Vagina (tissue), 2 donors: ENCODE results near the gene SLTM. TPM values are rescaled to one million over a fixed set of nuclear protein-coding genes. Genes with fewer than 3 reads are reported as not detected.
"Not testable (repeated sequence)": the region's sequence is repeated elsewhere in the genome, so short reads cannot be mapped to it uniquely, and the experiment has no call there.

ENCODE experiments used
- DNase-seq, 2 donors: peaks; one replicate each; pipeline ENCODE4 v3.0.0-alpha.2; 2017; ENCODE audit errors: extremely low spot score in 2 of 2
- H3K27ac ChIP-seq: fragments of 200-600 bp; sonication (generic); one replicate; pipeline ENCODE4 v1.5.1; 2019
- H3K27me3 ChIP-seq: fragments of 200-600 bp; sonication (generic); one replicate; pipeline ENCODE4 v1.5.1; 2019
- H3K36me3 ChIP-seq, 2 donors: fragments of 200-600 bp; sonication (generic); one replicate each; pipeline ENCODE4 v1.5.1; 2017 to 2019
- H3K4me1 ChIP-seq: fragments of 200-600 bp; sonication (generic); one replicate; pipeline ENCODE4 v1.5.1; 2019
- H3K4me3 ChIP-seq, 2 donors: fragments of 200-600 bp; sonication (generic); 1 replicate in 1 of 2; 2 replicates in 1 of 2; pipeline ENCODE4 v1.5.1; 2016 to 2019
- H3K9me3 ChIP-seq: fragments of 200-600 bp; sonication (generic); one replicate; pipeline ENCODE4 v1.5.1; 2019
- CTCF ChIP-seq, 3 experiments: fragments of 450-650 bp in 2 of 3; fragments of 200-600 bp in 1 of 3; sonication (generic) in 1 of 3; IDR thresholded peaks; one replicate each; pipeline ENCODE4 v1.5.1; 2017 to 2019; ENCODE audit warnings: antibody characterized with exemption in 3 of 3, mild to moderate bottlenecking in 2 of 3, moderate library complexity in 2 of 3
- POLR2A ChIP-seq, 2 donors: fragments of 450-650 bp; IDR thresholded peaks; one replicate each; pipeline ENCODE4 v1.6.1; 2017; ENCODE audit warnings: antibody characterized with exemption in 2 of 2, mild to moderate bottlenecking in 2 of 2, moderate library complexity in 2 of 2
- POLR2AphosphoS5 ChIP-seq, 2 donors: sonication (generic); formaldehyde crosslinking; IDR thresholded peaks; one replicate each; pipeline ENCODE4 v1.9.0; 2017; ENCODE audit warnings: antibody characterized with exemption in 2 of 2, mild to moderate bottlenecking in 2 of 2, low read depth in 1 of 2; ENCODE audit not compliant: insufficient read depth in 1 of 2
- intact Hi-C: fragments of 100-400 bp; cut with DNase I; formaldehyde crosslinking; loops from one replicate; pipeline ENCODE4 v1.15.1; 2023
- small RNA-seq: library from RNA; depleted of rRNA; stranded (forward); fragments of <200 nt; gene quantifications from one replicate; pipeline ENCODE3, GENCODE V24; 2016
- total RNA-seq: library from RNA; depleted of rRNA; stranded (reverse); fragments of >200 nt; gene quantifications from one replicate; pipeline ENCODE4 v1.2.3, GENCODE V29; 2016

The SLTM gene
- total RNA-seq, 1 donor from 2014 or later, result 76.9 TPM

- no peak overlapping the region for H3K4me3 ChIP-seq
- no peaks in the 10 kb centered on the region for H3K9me3 ChIP-seq
- H3K4me1 ChIP-seq, result no peaks in the 10 kb centered on the region
- TF ChIP-seq POLR2AphosphoS5 (IDR thresholded peaks at IDR 0.05; ENCODE audit: insufficient read depth in 1 of 2, low read depth in 1 of 2) (no peak), POLR2A (IDR thresholded peaks at IDR 0.05) (no peak), CTCF (IDR thresholded peaks at IDR 0.05) (no peak)
- DNase-seq, result no peak
- H3K27ac ChIP-seq, result no peak overlapping the region
- no peaks in the 10 kb centered on the region for H3K36me3 ChIP-seq
- intact Hi-C loops, result no loop called here
- no peaks in the 10 kb centered on the region for H3K27me3 ChIP-seq
Measured at GRCh38 chr15:58840048-58840447, 93.4 kb downstream of the SLTM start.

- DNase-seq, result no peak
- no peaks in the 10 kb centered on the region for H3K36me3 ChIP-seq
- no peaks in the 10 kb centered on the region for H3K9me3 ChIP-seq
- H3K27me3 ChIP-seq, result no peaks in the 10 kb centered on the region
- H3K4me3 ChIP-seq, result no peak overlapping the region
- intact Hi-C loops, result no loop called here
- H3K4me1 ChIP-seq, result no peaks in the 10 kb centered on the region
- H3K27ac ChIP-seq, result no peak overlapping the region
- TF ChIP-seq POLR2A (IDR thresholded peaks at IDR 0.05) (no peak), CTCF (IDR thresholded peaks at IDR 0.05) (no peak), POLR2AphosphoS5 (IDR thresholded peaks at IDR 0.05; ENCODE audit: insufficient read depth in 1 of 2, low read depth in 1 of 2) (no peak)
Measured at GRCh38 chr15:58839485-58839884, 94.0 kb downstream of the SLTM start.

- H3K4me3 ChIP-seq, H3K9me3 ChIP-seq, intact Hi-C loops, DNase-seq, H3K27me3 ChIP-seq, H3K4me1 ChIP-seq, H3K36me3 ChIP-seq, H3K27ac ChIP-seq: not testable (repeated sequence)
Measured at GRCh38 chr15:58833681-58834426, 99.6 kb downstream of the SLTM start.

GRCh38 chr15:58830556-58830955 lies 102.9 kb downstream of the SLTM start:
- Histone ChIP-seq H3K27ac (no peak overlapping the region), H3K27me3 (no peaks in the 10 kb centered on the region), H3K9me3 (no peaks in the 10 kb centered on the region), H3K36me3 (peaks cover 0 to 17% of the 10 kb centered on the region in 2 donors), H3K4me3 (no peak overlapping the region), H3K4me1 (no peaks in the 10 kb centered on the region)
- no peak for DNase-seq
- intact Hi-C loops, result no loop called here
- TF ChIP-seq CTCF (IDR thresholded peaks at IDR 0.05) (no peak), POLR2A (IDR thresholded peaks at IDR 0.05) (no peak), POLR2AphosphoS5 (IDR thresholded peaks at IDR 0.05; ENCODE audit: insufficient read depth in 1 of 2, low read depth in 1 of 2) (no peak)

Small RNA genes lying within 50 kb of the gene (small RNA-seq; reads per million reads assigned to genes)
- gene ZNF444P1, result not detected

Other genes starting within 250 kb of the SLTM start
- 48.1 TPM for gene ADAM10, start 184.0 kb downstream of the SLTM start, total RNA-seq
- 15.5 TPM for gene MINDY2, start 162.4 kb downstream of the SLTM start, total RNA-seq
- gene RNF111, start 54.0 kb upstream of the SLTM start, total RNA-seq, result 35.6 TPM
- 5.9 TPM for gene CCNB2, start 171.5 kb upstream of the SLTM start, total RNA-seq